Measurements from ENCODE around the gene COL5A2.

COL5A2 gene

DNA sequence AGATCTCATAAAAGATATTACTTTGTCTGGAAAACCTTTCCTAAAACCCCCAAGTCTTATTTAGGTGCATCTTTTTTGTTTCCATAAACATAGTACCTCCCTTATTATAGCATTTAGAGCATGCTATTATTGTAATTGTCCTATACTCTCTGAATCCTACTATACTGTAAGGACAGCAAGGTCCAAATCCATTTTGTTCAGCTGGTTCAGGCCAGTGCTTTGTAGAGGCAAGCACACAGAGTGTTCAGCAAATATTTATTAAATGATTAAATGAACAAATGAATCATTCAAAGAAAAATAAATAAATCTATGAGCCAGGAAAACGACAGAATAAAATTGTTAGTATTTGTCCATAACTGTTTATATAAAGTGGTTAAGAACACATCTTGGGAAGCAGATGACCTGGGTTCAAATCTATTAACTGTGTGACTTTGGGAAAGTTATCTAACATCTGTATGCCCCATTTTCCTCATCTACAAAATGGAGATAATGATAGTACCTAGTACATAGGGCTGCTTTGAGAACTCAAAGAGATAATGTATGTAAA is 119.4 kb downstream of the COL5A2 start:
- H2AFZ ChIP-seq (ENCODE audit: low read depth, low read length, severe bottlenecking) = no peak overlapping the region
- H3K4me3 ChIP-seq (ENCODE audit: insufficient read depth, low read length, poor library complexity, severe bottlenecking) = no peak overlapping the region
- no peak overlapping the region for H3K4me2 ChIP-seq (ENCODE audit: low read depth, low read length, poor library complexity, severe bottlenecking)
- no peaks in the 10 kb centered on the region for H3K9me3 ChIP-seq (ENCODE audit: insufficient read depth, low read length)
- no peaks in the 10 kb centered on the region for H3K36me3 ChIP-seq (ENCODE audit: low read length)
- no peak overlapping the region for H3K9ac ChIP-seq (ENCODE audit: low read length)
- H3F3A ChIP-seq (ENCODE audit: insufficient read depth) = no peaks in the 10 kb centered on the region
- TF ChIP-seq EZH2phosphoT487 (conservative IDR thresholded peaks at IDR 0.05; ENCODE audit: low read length) = no peak
- TF ChIP-seq, protein P1, sequence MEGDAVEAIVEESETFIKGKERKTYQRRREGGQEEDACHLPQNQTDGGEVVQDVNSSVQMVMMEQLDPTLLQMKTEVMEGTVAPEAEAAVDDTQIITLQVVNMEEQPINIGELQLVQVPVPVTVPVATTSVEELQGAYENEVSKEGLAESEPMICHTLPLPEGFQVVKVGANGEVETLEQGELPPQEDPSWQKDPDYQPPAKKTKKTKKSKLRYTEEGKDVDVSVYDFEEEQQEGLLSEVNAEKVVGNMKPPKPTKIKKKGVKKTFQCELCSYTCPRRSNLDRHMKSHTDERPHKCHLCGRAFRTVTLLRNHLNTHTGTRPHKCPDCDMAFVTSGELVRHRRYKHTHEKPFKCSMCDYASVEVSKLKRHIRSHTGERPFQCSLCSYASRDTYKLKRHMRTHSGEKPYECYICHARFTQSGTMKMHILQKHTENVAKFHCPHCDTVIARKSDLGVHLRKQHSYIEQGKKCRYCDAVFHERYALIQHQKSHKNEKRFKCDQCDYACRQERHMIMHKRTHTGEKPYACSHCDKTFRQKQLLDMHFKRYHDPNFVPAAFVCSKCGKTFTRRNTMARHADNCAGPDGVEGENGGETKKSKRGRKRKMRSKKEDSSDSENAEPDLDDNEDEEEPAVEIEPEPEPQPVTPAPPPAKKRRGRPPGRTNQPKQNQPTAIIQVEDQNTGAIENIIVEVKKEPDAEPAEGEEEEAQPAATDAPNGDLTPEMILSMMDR (IDR thresholded peaks at IDR 0.05; ENCODE audit: insufficient read depth, low read length, poor library complexity, severe bottlenecking) = no peak
- H3K27ac ChIP-seq (ENCODE audit: low read depth, low read length) = no peak overlapping the region
- H3K9me2 ChIP-seq (replicated peaks; ENCODE audit: insufficient read depth, low read length) = no peaks in the 10 kb centered on the region
- H3K27me3 ChIP-seq (ENCODE audit: low read length) = no peaks in the 10 kb centered on the region
- no peaks in the 10 kb centered on the region for H4K20me1 ChIP-seq (ENCODE audit: low read depth, low read length)
- H3K79me2 ChIP-seq (ENCODE audit: insufficient read depth, low read length) = no peaks in the 10 kb centered on the region

GRCh38 chr2:189057316-189057715 is 122.2 kb downstream of the COL5A2 start:
- Histone ChIP-seq H3K9me2 (replicated peaks; ENCODE audit: insufficient read depth, low read length) (no peaks in the 10 kb centered on the region), H3K9ac (ENCODE audit: low read length) (no peak overlapping the region), H2AFZ (ENCODE audit: low read depth, low read length, severe bottlenecking) (no peak overlapping the region), H4K20me1 (ENCODE audit: low read depth, low read length) (no peaks in the 10 kb centered on the region), H3K27ac (ENCODE audit: low read depth, low read length) (no peak overlapping the region), H3K79me2 (ENCODE audit: insufficient read depth, low read length) (no peaks in the 10 kb centered on the region), H3K4me2 (ENCODE audit: low read depth, low read length, poor library complexity, severe bottlenecking) (no peak overlapping the region), H3K4me3 (ENCODE audit: insufficient read depth, low read length, poor library complexity, severe bottlenecking) (no peak overlapping the region), H3K9me3 (ENCODE audit: insufficient read depth, low read length) (no peaks in the 10 kb centered on the region), H3K27me3 (ENCODE audit: low read length) (no peaks in the 10 kb centered on the region), H3F3A (ENCODE audit: insufficient read depth) (no peaks in the 10 kb centered on the region), H3K36me3 (ENCODE audit: low read length) (no peaks in the 10 kb centered on the region)
- TF ChIP-seq, protein P1 (IDR thresholded peaks at IDR 0.05; ENCODE audit: insufficient read depth, low read length, poor library complexity, severe bottlenecking) = no peak
- no peak for TF ChIP-seq EZH2phosphoT487 (conservative IDR thresholded peaks at IDR 0.05; ENCODE audit: low read length)

DNA sequence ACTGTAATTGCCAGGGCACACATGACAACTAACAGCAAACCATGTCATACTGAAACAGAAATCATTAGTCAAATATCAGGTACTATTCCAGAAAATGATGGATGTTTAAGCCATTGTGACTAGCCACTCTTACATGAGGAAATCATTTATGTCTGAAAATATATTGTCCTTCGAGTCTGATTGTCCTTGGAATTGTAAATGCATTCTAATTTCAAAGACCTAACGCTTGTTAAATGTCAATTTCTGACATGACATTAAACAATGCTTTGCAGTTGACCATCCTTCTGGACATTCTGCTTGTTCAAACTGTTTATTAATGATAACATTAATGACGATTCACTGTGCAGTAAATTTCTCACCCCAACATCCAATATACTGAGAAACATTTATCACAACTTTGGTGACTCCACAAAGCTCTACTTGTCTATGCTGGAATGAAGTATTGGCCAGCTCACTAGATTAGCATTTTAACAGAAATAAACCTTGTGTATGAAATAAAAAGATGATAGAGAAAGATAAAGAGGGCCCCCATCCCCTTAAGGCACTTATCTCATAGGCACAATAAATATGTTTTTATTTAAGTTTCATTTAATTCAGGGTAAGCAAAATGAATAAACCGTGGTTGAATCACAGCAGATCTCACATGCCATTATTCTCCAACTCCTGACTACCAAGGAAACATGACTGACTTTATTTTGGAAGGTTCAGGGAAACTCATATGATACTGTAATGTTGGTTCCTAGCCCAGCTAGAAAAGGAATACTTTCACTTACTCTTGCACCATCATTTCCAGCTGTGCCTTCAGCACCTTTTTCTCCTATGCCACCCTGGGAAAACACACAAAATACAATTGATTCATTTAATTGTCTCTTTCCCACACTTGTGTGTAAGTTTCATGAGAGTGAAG is 123.1 kb downstream of the COL5A2 start:
- Histone ChIP-seq H3K79me2 (ENCODE audit: insufficient read depth, low read length) (no peaks in the 10 kb centered on the region), H3K9me2 (replicated peaks; ENCODE audit: insufficient read depth, low read length) (no peaks in the 10 kb centered on the region), H3K4me2 (ENCODE audit: low read depth, low read length, poor library complexity, severe bottlenecking) (no peak overlapping the region), H3K36me3 (ENCODE audit: low read length) (no peaks in the 10 kb centered on the region), H3F3A (ENCODE audit: insufficient read depth) (no peaks in the 10 kb centered on the region), H4K20me1 (ENCODE audit: low read depth, low read length) (no peaks in the 10 kb centered on the region), H3K27me3 (ENCODE audit: low read length) (no peaks in the 10 kb centered on the region), H3K4me3 (ENCODE audit: insufficient read depth, low read length, poor library complexity, severe bottlenecking) (no peak overlapping the region), H3K9me3 (ENCODE audit: insufficient read depth, low read length) (no peaks in the 10 kb centered on the region), H3K9ac (ENCODE audit: low read length) (no peak overlapping the region), H3K27ac (ENCODE audit: low read depth, low read length) (no peak overlapping the region), H2AFZ (ENCODE audit: low read depth, low read length, severe bottlenecking) (no peak overlapping the region)
- TF ChIP-seq, protein P1 (IDR thresholded peaks at IDR 0.05; ENCODE audit: insufficient read depth, low read length, poor library complexity, severe bottlenecking) = no peak
- no peak for TF ChIP-seq EZH2phosphoT487 (conservative IDR thresholded peaks at IDR 0.05; ENCODE audit: low read length)
